ENCODE data around the gene HOXC9.

The HOXC9 gene

GRCh38 chr12:53963434-53964314, 36.3 kb upstream of the HOXC9 start:
- H3K4me3 ChIP-seq (replicated peaks in 1 of 2; ENCODE audit: low read depth in 2 of 2, low read length in 2 of 2), result no peak overlapping the region
- DNase-seq (ENCODE audit: low read depth in 2 of 2), result no peak
- TF ChIP-seq CTCF (IDR thresholded peaks at IDR 0.05; ENCODE audit: low read depth, low read length), result no peak

DNA sequence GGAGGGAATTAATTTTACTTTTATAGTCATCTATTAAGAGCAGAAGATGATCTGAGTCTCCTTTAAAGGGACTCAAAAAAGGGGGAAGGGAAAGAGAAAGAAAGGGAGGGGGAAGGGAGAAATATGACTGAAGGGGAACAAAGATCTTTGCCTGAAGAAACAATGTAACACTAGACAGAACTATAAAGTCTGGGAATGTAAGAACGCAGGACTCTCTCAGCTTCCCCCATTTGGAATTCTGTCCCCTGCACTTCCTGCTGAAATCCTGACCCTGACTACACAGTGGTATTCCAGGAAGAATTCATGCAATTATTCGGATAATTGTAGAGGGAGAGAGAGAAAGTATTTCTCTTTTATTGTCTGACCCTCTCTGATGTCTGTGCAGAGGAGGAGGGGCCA, 35.6 kb upstream of the HOXC9 start:
- TF ChIP-seq CTCF (IDR thresholded peaks at IDR 0.05; ENCODE audit: low read depth, low read length), result no peak
- H3K4me3 ChIP-seq (replicated peaks in 1 of 2; ENCODE audit: low read depth in 2 of 2, low read length in 2 of 2), result no peak overlapping the region
- no peak for DNase-seq (ENCODE audit: low read depth in 2 of 2)

- DNase-seq (ENCODE audit: low read depth in 2 of 2), result no peak
- H3K4me3 ChIP-seq (replicated peaks in 1 of 2; ENCODE audit: low read depth in 2 of 2, low read length in 2 of 2), result no peak overlapping the region
- no peak for TF ChIP-seq CTCF (IDR thresholded peaks at IDR 0.05; ENCODE audit: low read depth, low read length)
These were observed 34.5 kb upstream of the HOXC9 start for GRCh38 chr12:53965281-53966084.

DNA sequence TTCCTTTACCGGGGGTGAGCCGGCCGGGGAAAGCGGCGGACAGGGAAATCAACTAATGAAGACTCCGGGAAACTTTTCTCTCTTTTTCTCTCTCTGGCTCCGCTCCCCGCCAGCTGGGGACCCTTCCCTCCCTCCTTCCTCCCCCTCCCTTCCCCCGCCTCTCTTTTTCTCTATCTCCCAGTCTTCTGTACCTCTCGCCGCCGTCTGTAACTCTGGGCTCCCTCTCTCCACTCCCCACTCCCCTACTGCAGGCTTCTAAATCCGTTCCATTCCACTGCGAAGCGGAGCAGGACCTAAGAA, 33.9 kb upstream of the HOXC9 start:
- TF ChIP-seq CTCF (IDR thresholded peaks at IDR 0.05; ENCODE audit: low read depth, low read length), result no peak
- no peak for DNase-seq (ENCODE audit: low read depth in 2 of 2)
- no peak overlapping the region for H3K4me3 ChIP-seq (replicated peaks in 1 of 2; ENCODE audit: low read depth in 2 of 2, low read length in 2 of 2)

GRCh38 chr12:53966385-53967133, 33.4 kb upstream of the HOXC9 start:
- DNase-seq (ENCODE audit: low read depth in 2 of 2), result no peak
- TF ChIP-seq CTCF (IDR thresholded peaks at IDR 0.05; ENCODE audit: low read depth, low read length), result no peak
- H3K4me3 ChIP-seq (replicated peaks in 1 of 2; ENCODE audit: low read depth in 2 of 2, low read length in 2 of 2), result no peak overlapping the region

- no peak overlapping the region for H3K4me3 ChIP-seq (replicated peaks in 1 of 2; ENCODE audit: low read depth in 2 of 2, low read length in 2 of 2)
- no peak for DNase-seq (ENCODE audit: low read depth in 2 of 2)
- TF ChIP-seq CTCF (IDR thresholded peaks at IDR 0.05; ENCODE audit: low read depth, low read length), result no peak
These were observed 32.5 kb upstream of the HOXC9 start for GRCh38 chr12:53967421-53967925.
